Activated CD4-positive, alpha-beta memory T cell treated with anti-CD3 and anti-CD28 coated beads, Interleukin-2, amount 10 ng/mL, durations not matched to agents 7 days and 5 days (primary cell): ENCODE results near the gene SHTN1. TPM values are rescaled to one million over a fixed set of nuclear protein-coding genes. Genes with fewer than 3 reads are reported as not detected.

Source experiments
- CTCF ChIA-PET: fragments of 350-600 bp; sonication (Branson Sonifier 250); formaldehyde crosslinking; loops from one replicate; lab custom pipeline; 2021; ENCODE audit warnings: antibody characterized with exemption, inconsistent platforms; lab: Charles Lee
- POLR2A ChIA-PET: fragments of 350-600 bp; sonication (Branson Sonifier 250); formaldehyde crosslinking; loops from one replicate; lab custom pipeline; 2021; ENCODE audit warnings: antibody characterized with exemption; lab: Charles Lee
- DNase-seq: peaks from one replicate; pipeline ENCODE4 v3.0.0-alpha.2; 2020
- H3K27ac Mint-ChIP-seq: one replicate; pipeline ENCODE4 v1.8.0; 2021; ENCODE audit warnings: mild to moderate bottlenecking, mixed read lengths
- H3K27me3 Mint-ChIP-seq: one replicate; pipeline ENCODE4 v1.8.0; 2021; ENCODE audit warnings: mixed read lengths
- H3K36me3 Mint-ChIP-seq: one replicate; pipeline ENCODE4 v1.8.0; 2021; ENCODE audit warnings: low read depth, mixed read lengths
- H3K4me1 Mint-ChIP-seq: one replicate; pipeline ENCODE4 v1.8.0; 2021; ENCODE audit warnings: mixed read lengths
- H3K4me3 Mint-ChIP-seq: one replicate; pipeline ENCODE4 v1.8.0; 2021; ENCODE audit warnings: mild to moderate bottlenecking, mixed read lengths
- H3K9me3 Mint-ChIP-seq: one replicate; pipeline ENCODE4 v1.8.0; 2021; ENCODE audit warnings: mixed read lengths
- total RNA-seq, 2 experiments: library from RNA; stranded (reverse); gene quantifications; one replicate each; pipeline ENCODE4 v1.2.3, GENCODE V29; 2021

SHTN1 gene
- total RNA-seq, 2 experiments from 2014 or later = 0.05 to 0.28 TPM

- H3K4me1 Mint-ChIP-seq = no peaks in the 10 kb centered on the region
- CTCF ChIA-PET = no interaction called here
- no peaks in the 10 kb centered on the region for H3K36me3 Mint-ChIP-seq
- no peak overlapping the region for H3K4me3 Mint-ChIP-seq
- no peaks in the 10 kb centered on the region for H3K9me3 Mint-ChIP-seq
- H3K27me3 Mint-ChIP-seq = peaks cover 2% of the 10 kb centered on the region
- no peak for DNase-seq
- no peak overlapping the region for H3K27ac Mint-ChIP-seq
- POLR2A ChIA-PET = no interaction called here
Measured at GRCh38 chr10:116997015-116997414, 8.0 kb downstream of the SHTN1 start.

GRCh38 chr10:116995648-116996047 lies 9.3 kb downstream of the SHTN1 start:
- H3K27me3 Mint-ChIP-seq = peaks cover 2% of the 10 kb centered on the region
- no peak for DNase-seq
- ChIA-PET CTCF (no interaction called here), POLR2A (no interaction called here)
- no peak overlapping the region for H3K4me3 Mint-ChIP-seq
- no peaks in the 10 kb centered on the region for H3K9me3 Mint-ChIP-seq
- H3K4me1 Mint-ChIP-seq = no peaks in the 10 kb centered on the region
- no peak overlapping the region for H3K27ac Mint-ChIP-seq
- H3K36me3 Mint-ChIP-seq = no peaks in the 10 kb centered on the region

GRCh38 chr10:116994113-116994890 lies 10.7 kb downstream of the SHTN1 start:
- no peak overlapping the region for H3K4me3 Mint-ChIP-seq
- DNase-seq = no peak
- ChIA-PET CTCF (no interaction called here), POLR2A (no interaction called here)
- H3K4me1 Mint-ChIP-seq = no peaks in the 10 kb centered on the region
- peaks cover 2% of the 10 kb centered on the region for H3K27me3 Mint-ChIP-seq
- H3K9me3 Mint-ChIP-seq = no peaks in the 10 kb centered on the region
- H3K36me3 Mint-ChIP-seq = no peaks in the 10 kb centered on the region
- H3K27ac Mint-ChIP-seq = no peak overlapping the region

- Mint-ChIP-seq H3K4me3 (no peak overlapping the region), H3K4me1 (no peaks in the 10 kb centered on the region), H3K27me3 (peaks cover 2% of the 10 kb centered on the region), H3K36me3 (no peaks in the 10 kb centered on the region), H3K27ac (no peak overlapping the region), H3K9me3 (no peaks in the 10 kb centered on the region)
- no peak for DNase-seq
- POLR2A ChIA-PET = no interaction called here
- CTCF ChIA-PET = no interaction called here
Measured at GRCh38 chr10:116993610-116994009, 11.4 kb downstream of the SHTN1 start.

- Mint-ChIP-seq H3K36me3 (no peaks in the 10 kb centered on the region), H3K9me3 (no peaks in the 10 kb centered on the region), H3K27me3 (peaks cover 2% of the 10 kb centered on the region), H3K4me3 (no peak overlapping the region), H3K4me1 (no peaks in the 10 kb centered on the region), H3K27ac (no peak overlapping the region)
- ChIA-PET POLR2A (no interaction called here), CTCF (no interaction called here)
- no peak for DNase-seq
Measured at GRCh38 chr10:116992183-116992582, 12.8 kb downstream of the SHTN1 start.

GRCh38 chr10:116990276-116990800 lies 14.6 kb downstream of the SHTN1 start:
- no peak for DNase-seq
- Mint-ChIP-seq H3K36me3 (no peaks in the 10 kb centered on the region), H3K27ac (no peak overlapping the region), H3K27me3 (peaks cover 2% of the 10 kb centered on the region), H3K4me3 (no peak overlapping the region), H3K9me3 (no peaks in the 10 kb centered on the region), H3K4me1 (no peaks in the 10 kb centered on the region)
- ChIA-PET POLR2A (no interaction called here), CTCF (no interaction called here)

GRCh38 chr10:116989439-116989838 lies 15.5 kb downstream of the SHTN1 start:
- POLR2A ChIA-PET = no interaction called here
- CTCF ChIA-PET = no interaction called here
- no peaks in the 10 kb centered on the region for H3K36me3 Mint-ChIP-seq

GRCh38 chr10:116988311-116988710 lies 16.7 kb downstream of the SHTN1 start:
- Mint-ChIP-seq H3K4me1 (no peaks in the 10 kb centered on the region), H3K4me3 (no peak overlapping the region), H3K27me3 (no peaks in the 10 kb centered on the region), H3K27ac (no peak overlapping the region), H3K9me3 (no peaks in the 10 kb centered on the region), H3K36me3 (no peaks in the 10 kb centered on the region)
- ChIA-PET POLR2A (no interaction called here), CTCF (no interaction called here)
- no peak for DNase-seq

More at GRCh38 chr10:116989439-116989838, 15.5 kb downstream of the SHTN1 start:
- H3K27me3 Mint-ChIP-seq = no peaks in the 10 kb centered on the region
- no peak overlapping the region for H3K27ac Mint-ChIP-seq
- no peak for DNase-seq
- H3K4me3 Mint-ChIP-seq = no peak overlapping the region
- H3K4me1 Mint-ChIP-seq = no peaks in the 10 kb centered on the region
- H3K9me3 Mint-ChIP-seq = no peaks in the 10 kb centered on the region

- no peak overlapping the region for H3K4me3 Mint-ChIP-seq
- H3K9me3 Mint-ChIP-seq = no peaks in the 10 kb centered on the region
- H3K36me3 Mint-ChIP-seq = no peaks in the 10 kb centered on the region
- DNase-seq = no peak
- no peaks in the 10 kb centered on the region for H3K4me1 Mint-ChIP-seq
- ChIA-PET POLR2A (no interaction called here), CTCF (no interaction called here)
- H3K27me3 Mint-ChIP-seq = no peaks in the 10 kb centered on the region
- H3K27ac Mint-ChIP-seq = no peak overlapping the region
Measured at GRCh38 chr10:116985611-116986010, 19.4 kb downstream of the SHTN1 start.

GRCh38 chr10:116984202-116984990 lies 20.6 kb downstream of the SHTN1 start:
- no peaks in the 10 kb centered on the region for H3K9me3 Mint-ChIP-seq
- POLR2A ChIA-PET = no interaction called here
- DNase-seq = no peak
- no peak overlapping the region for H3K4me3 Mint-ChIP-seq
- H3K27ac Mint-ChIP-seq = no peak overlapping the region
- H3K27me3 Mint-ChIP-seq = no peaks in the 10 kb centered on the region
- H3K4me1 Mint-ChIP-seq = no peaks in the 10 kb centered on the region
- H3K36me3 Mint-ChIP-seq = no peaks in the 10 kb centered on the region
- CTCF ChIA-PET = no interaction called here

GRCh38 chr10:116980041-116980440 lies 24.9 kb downstream of the SHTN1 start:
- Mint-ChIP-seq H3K4me3 (no peak overlapping the region), H3K27ac (no peak overlapping the region), H3K27me3 (no peaks in the 10 kb centered on the region), H3K36me3 (no peaks in the 10 kb centered on the region), H3K4me1 (no peaks in the 10 kb centered on the region), H3K9me3 (no peaks in the 10 kb centered on the region)
- POLR2A ChIA-PET = no interaction called here
- DNase-seq = no peak
- CTCF ChIA-PET = no interaction called here

GRCh38 chr10:116978901-116979300 lies 26.1 kb downstream of the SHTN1 start:
- H3K27me3 Mint-ChIP-seq = no peaks in the 10 kb centered on the region
- ChIA-PET CTCF (no interaction called here), POLR2A (no interaction called here)
- DNase-seq = no peak
- H3K27ac Mint-ChIP-seq = no peak overlapping the region
- no peaks in the 10 kb centered on the region for H3K4me1 Mint-ChIP-seq
- no peaks in the 10 kb centered on the region for H3K36me3 Mint-ChIP-seq
- no peaks in the 10 kb centered on the region for H3K9me3 Mint-ChIP-seq
- no peak overlapping the region for H3K4me3 Mint-ChIP-seq

- Mint-ChIP-seq H3K9me3 (no peaks in the 10 kb centered on the region), H3K4me3 (no peak overlapping the region), H3K27me3 (no peaks in the 10 kb centered on the region), H3K27ac (no peak overlapping the region), H3K36me3 (no peaks in the 10 kb centered on the region), H3K4me1 (no peaks in the 10 kb centered on the region)
- ChIA-PET POLR2A (no interaction called here), CTCF (no interaction called here)
- DNase-seq = no peak
Measured at GRCh38 chr10:116974456-116975005, 30.5 kb downstream of the SHTN1 start.
